Measurements from ENCODE around the gene IKZF3.

DNA sequence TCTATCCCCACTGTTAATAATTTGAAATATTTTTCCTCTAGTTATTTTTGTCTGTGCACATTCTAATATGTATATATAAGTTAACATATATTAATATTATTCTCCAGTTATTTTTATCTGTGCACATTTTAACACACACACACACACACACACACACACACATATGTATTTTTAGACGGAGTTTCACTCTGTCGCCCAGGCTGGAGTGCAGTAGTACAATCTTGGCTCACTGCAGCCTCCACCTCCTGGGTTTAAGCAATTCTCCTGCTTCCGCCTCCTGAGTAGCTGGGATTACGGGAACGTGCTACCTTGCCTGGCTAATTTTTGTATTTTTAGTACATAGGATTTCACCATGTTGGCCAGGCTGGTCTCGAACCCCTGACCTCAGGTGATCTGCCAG lies 146.5 kb downstream of the IKZF3 start:
- TF ChIP-seq CTCF (IDR thresholded peaks at IDR 0.05) (no peak), POLR2A (IDR thresholded peaks at IDR 0.05) (no peak)

Measured in thyroid gland (tissue), 4 donors.